ENCODE results near the gene RTCA.

DNA sequence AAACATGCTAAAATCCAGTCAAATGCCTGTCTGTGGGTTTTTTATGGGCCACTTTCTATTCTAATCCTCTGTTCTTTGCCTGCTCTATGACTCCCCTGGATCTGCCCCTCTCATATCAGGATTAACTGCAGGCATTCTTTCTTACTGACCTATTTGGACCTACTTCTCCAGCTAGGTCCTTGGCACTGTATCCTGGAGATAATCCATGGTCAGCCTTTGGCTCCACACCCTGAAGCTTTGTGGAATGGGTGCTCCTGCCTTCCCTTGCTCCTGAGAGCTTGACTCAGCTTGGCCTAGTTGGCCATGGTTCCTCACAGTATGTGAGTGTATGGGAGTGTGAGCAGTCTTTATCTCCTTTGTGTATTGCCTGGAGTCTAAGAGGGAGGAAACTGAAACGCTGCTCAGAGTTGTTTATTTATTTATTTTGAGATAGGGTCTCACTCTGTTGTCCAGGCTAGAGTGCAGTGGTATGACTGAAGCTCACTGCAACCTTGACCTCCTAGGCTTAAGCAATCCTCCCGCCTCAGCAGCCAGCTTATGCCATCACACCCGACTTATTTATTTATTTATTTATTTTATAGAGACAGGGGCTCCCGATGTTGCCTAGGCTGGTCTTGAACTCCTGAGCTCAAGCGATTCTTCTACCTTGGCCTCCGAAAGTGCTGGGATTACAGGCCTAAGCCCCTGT is 57.5 kb downstream of the RTCA start:
- TF ChIP-seq, protein P1, sequence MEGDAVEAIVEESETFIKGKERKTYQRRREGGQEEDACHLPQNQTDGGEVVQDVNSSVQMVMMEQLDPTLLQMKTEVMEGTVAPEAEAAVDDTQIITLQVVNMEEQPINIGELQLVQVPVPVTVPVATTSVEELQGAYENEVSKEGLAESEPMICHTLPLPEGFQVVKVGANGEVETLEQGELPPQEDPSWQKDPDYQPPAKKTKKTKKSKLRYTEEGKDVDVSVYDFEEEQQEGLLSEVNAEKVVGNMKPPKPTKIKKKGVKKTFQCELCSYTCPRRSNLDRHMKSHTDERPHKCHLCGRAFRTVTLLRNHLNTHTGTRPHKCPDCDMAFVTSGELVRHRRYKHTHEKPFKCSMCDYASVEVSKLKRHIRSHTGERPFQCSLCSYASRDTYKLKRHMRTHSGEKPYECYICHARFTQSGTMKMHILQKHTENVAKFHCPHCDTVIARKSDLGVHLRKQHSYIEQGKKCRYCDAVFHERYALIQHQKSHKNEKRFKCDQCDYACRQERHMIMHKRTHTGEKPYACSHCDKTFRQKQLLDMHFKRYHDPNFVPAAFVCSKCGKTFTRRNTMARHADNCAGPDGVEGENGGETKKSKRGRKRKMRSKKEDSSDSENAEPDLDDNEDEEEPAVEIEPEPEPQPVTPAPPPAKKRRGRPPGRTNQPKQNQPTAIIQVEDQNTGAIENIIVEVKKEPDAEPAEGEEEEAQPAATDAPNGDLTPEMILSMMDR (IDR thresholded peaks at IDR 0.05), result no peak
- no peak for TF ChIP-seq EZH2 (IDR thresholded peaks at IDR 0.05; ENCODE audit: borderline replicate concordance, insufficient read depth, low read depth, low read length, poor library complexity, severe bottlenecking)
